SU-DHL-6 (cell line): Measurements from ENCODE around the gene CHMP1A.

Experiments
- H2AFZ ChIP-seq: fragments of 200-600 bp; sonication (generic); 2 replicates; pipeline ENCODE4 v1.6.1; 2014; ENCODE audit warnings: low read depth, mild to moderate bottlenecking, moderate library complexity, mixed read lengths, antibody characterized with exemption, low read length; ENCODE audit not compliant: severe bottlenecking
- H3F3A ChIP-seq: fragments of 200-600 bp; shearing (Covaris generic); 2 replicates; pipeline ENCODE4 v1.6.0; 2016; ENCODE audit warnings: antibody characterized with exemption, mild to moderate bottlenecking; ENCODE audit not compliant: insufficient read depth
- H3K27ac ChIP-seq: fragments of 200-600 bp; sonication (generic); 2 replicates; pipeline ENCODE4 v1.5.1; 2016; ENCODE audit warnings: low read depth, mild to moderate bottlenecking, low read length, moderate library complexity, mixed read lengths
- H3K27me3 ChIP-seq: fragments of 200-600 bp; sonication (generic), shearing (Covaris generic); 2 replicates; pipeline ENCODE4 v1.6.0; 2014; ENCODE audit warnings: mild to moderate bottlenecking, low read length
- H3K36me3 ChIP-seq: fragments of 200-600 bp; sonication (generic); 2 replicates; pipeline ENCODE4 v1.6.1; 2014; ENCODE audit warnings: mild to moderate bottlenecking, low read length, mixed read lengths
- H3K4me2 ChIP-seq: fragments of 300-600, 200-600 bp; shearing (Covaris generic), sonication (generic); 2 replicates; pipeline ENCODE4 v1.6.0; 2014; ENCODE audit warnings: low read length, low read depth, mild to moderate bottlenecking; ENCODE audit not compliant: poor library complexity, severe bottlenecking
- H3K4me3 ChIP-seq: fragments of 200-600 bp; sonication (generic); 2 replicates; pipeline ENCODE4 v1.5.1; 2014; ENCODE audit warnings: antibody characterized with exemption, low read length, mild to moderate bottlenecking, mixed read lengths; ENCODE audit not compliant: insufficient read depth, poor library complexity, severe bottlenecking
- H3K79me2 ChIP-seq: fragments of 200-600 bp; sonication (generic); 2 replicates; pipeline ENCODE4 v1.6.1; 2014; ENCODE audit warnings: mild to moderate bottlenecking, low read length, moderate library complexity; ENCODE audit not compliant: insufficient read depth
- H3K9ac ChIP-seq: fragments of 200-600 bp; sonication (generic); 2 replicates; pipeline ENCODE4 v1.7.0; 2014; ENCODE audit warnings: mild to moderate bottlenecking, low read length
- H3K9me2 ChIP-seq: fragments of 200-600 bp; sonication (generic); replicated peaks from 2 replicates; pipeline ENCODE4 v1.6.1; 2014; ENCODE audit warnings: low read length; ENCODE audit not compliant: insufficient read depth
- H3K9me3 ChIP-seq: fragments of 200-600 bp; sonication (generic); 2 replicates; pipeline ENCODE4 v1.6.1; 2014; ENCODE audit warnings: low read length, mixed read lengths; ENCODE audit not compliant: insufficient read depth
- H4K20me1 ChIP-seq: fragments of 200-600 bp; sonication (generic); 2 replicates; pipeline ENCODE4 v1.6.1; 2014; ENCODE audit warnings: low read depth, mild to moderate bottlenecking, antibody characterized with exemption, low read length, moderate library complexity, mixed read lengths
- CTCF ChIP-seq: fragments of 200-600 bp; sonication (generic); IDR thresholded peaks from one replicate; pipeline ENCODE4 v1.5.1; 2017; ENCODE audit warnings: antibody characterized with exemption, mild to moderate bottlenecking, low read length, moderate library complexity; ENCODE audit not compliant: insufficient read depth, poor library complexity, severe bottlenecking
- EZH2phosphoT487 ChIP-seq: fragments of 200-600 bp; sonication (generic), shearing (Covaris generic); conservative IDR thresholded peaks from 2 replicates; pipeline ENCODE4 v1.6.1; 2018; ENCODE audit warnings: mild to moderate bottlenecking, antibody characterized with exemption, low read length, moderate library complexity, mixed read lengths

CHMP1A gene

GRCh38 chr16:89657442-89658220, at the start of gene CHMP1A, which contains the start of gene SPATA33:
Gene CHMP1A, minus strand, starts transcription at chr16:89657708. Its CDS starts 120 bp downstream, at chr16:89657588.
Gene SPATA33, plus strand, starts transcription at chr16:89657836. Its CDS starts 76 bp downstream, at chr16:89657912.
- Histone ChIP-seq H3K79me2 (peaks cover 61% of the 10 kb centered on the region), H3K4me3 (peak within 1 kb of the TSS; percentile 98), H3K27me3 (no peaks in the 10 kb centered on the region), H4K20me1 (no peaks in the 10 kb centered on the region; the same call in 1 of the 2 replicates), H3K9me2 (no peaks in the 10 kb centered on the region), H3F3A (no peaks in the 10 kb centered on the region), H3K4me2 (peak within 1 kb of the TSS; percentile 90), H3K36me3 (peaks cover 3% of the 10 kb centered on the region; the same call in 1 of the 2 replicates), H3K27ac (peak within 1 kb of the TSS; percentile 68), H3K9ac (peak within 1 kb of the TSS; percentile 96), H2AFZ (peak within 1 kb of the TSS; percentile 96), H3K9me3 (no peaks in the 10 kb centered on the region)
- no peak for TF ChIP-seq CTCF
- TF ChIP-seq EZH2phosphoT487: no peak

- no peaks in the 10 kb centered on the region for H4K20me1 ChIP-seq
- H3K36me3 ChIP-seq: no peaks in the 10 kb centered on the region
- TF ChIP-seq EZH2phosphoT487: no peak
- TF ChIP-seq CTCF: no peak
- H3F3A ChIP-seq: no peaks in the 10 kb centered on the region
- H3K4me3 ChIP-seq: no peak overlapping the region
- no peak overlapping the region for H2AFZ ChIP-seq
- no peaks in the 10 kb centered on the region for H3K79me2 ChIP-seq
- H3K9me2 ChIP-seq: no peaks in the 10 kb centered on the region
- no peak overlapping the region for H3K9ac ChIP-seq
- no peaks in the 10 kb centered on the region for H3K9me3 ChIP-seq
- no peak overlapping the region for H3K27ac ChIP-seq
- H3K4me2 ChIP-seq: no peak overlapping the region
- H3K27me3 ChIP-seq: no peaks in the 10 kb centered on the region
These were observed 49.2 kb upstream of the CHMP1A start for GRCh38 chr16:89706518-89707260.

- H3K9me2 ChIP-seq: no peaks in the 10 kb centered on the region
- no peak for TF ChIP-seq CTCF
- H3K4me2 ChIP-seq: no peak overlapping the region
- H3F3A ChIP-seq: no peaks in the 10 kb centered on the region
- H3K36me3 ChIP-seq: no peaks in the 10 kb centered on the region
- no peak overlapping the region for H2AFZ ChIP-seq
- H3K4me3 ChIP-seq: no peak overlapping the region
- no peaks in the 10 kb centered on the region for H3K9me3 ChIP-seq
- no peak overlapping the region for H3K9ac ChIP-seq
- no peaks in the 10 kb centered on the region for H4K20me1 ChIP-seq
- no peak overlapping the region for H3K27ac ChIP-seq
- H3K79me2 ChIP-seq: no peaks in the 10 kb centered on the region
- no peaks in the 10 kb centered on the region for H3K27me3 ChIP-seq
These were observed 47.5 kb upstream of the CHMP1A start for GRCh38 chr16:89705006-89705405.
